ENCODE results near the gene BCL2L13. TPM values are rescaled to one million over a fixed set of nuclear protein-coding genes. Genes with fewer than 3 reads are reported as not detected.

The BCL2L13 gene
- total RNA-seq, 2 donors from 2014 or later: 64.7 to 67.9 TPM

DNA sequence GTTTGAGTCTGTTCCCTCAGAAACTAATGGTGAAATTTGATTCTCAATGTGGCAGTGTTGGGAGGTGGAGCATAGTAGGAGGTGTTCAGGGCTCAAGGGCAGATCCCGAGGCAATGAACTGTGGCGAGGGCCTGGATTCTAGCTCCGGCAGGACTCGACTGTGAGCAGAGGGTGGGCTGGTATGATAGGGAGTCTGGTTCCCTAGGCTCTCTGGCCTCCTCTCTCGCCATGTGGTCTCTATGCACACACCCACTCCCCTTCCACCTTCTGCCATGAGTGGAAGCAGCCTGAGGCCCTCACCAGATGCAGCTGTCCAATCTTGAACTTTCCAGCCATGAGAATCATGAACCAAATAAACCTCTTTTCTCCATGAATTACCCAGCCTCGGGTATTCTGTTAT is 42.3 kb upstream of the BCL2L13 start:
- Histone ChIP-seq H3K36me3 (peaks cover 3 to 34% of the 10 kb centered on the region in 2 donors), H3K27ac (no peak overlapping the region), H3K9me3 (no peaks in the 10 kb centered on the region), H3K27me3 (replicated peaks; ENCODE audit: insufficient read depth) (no peaks in the 10 kb centered on the region), H3K4me1 (replicated peaks) (peaks cover 1% of the 10 kb centered on the region), H3K4me3 (no peak overlapping the region)
- DNase-seq (ENCODE audit: low spot score): no peak
- 96% methylated on average over 6 of the region's 6 CpGs for WGBS
- TF ChIP-seq, protein P1, sequence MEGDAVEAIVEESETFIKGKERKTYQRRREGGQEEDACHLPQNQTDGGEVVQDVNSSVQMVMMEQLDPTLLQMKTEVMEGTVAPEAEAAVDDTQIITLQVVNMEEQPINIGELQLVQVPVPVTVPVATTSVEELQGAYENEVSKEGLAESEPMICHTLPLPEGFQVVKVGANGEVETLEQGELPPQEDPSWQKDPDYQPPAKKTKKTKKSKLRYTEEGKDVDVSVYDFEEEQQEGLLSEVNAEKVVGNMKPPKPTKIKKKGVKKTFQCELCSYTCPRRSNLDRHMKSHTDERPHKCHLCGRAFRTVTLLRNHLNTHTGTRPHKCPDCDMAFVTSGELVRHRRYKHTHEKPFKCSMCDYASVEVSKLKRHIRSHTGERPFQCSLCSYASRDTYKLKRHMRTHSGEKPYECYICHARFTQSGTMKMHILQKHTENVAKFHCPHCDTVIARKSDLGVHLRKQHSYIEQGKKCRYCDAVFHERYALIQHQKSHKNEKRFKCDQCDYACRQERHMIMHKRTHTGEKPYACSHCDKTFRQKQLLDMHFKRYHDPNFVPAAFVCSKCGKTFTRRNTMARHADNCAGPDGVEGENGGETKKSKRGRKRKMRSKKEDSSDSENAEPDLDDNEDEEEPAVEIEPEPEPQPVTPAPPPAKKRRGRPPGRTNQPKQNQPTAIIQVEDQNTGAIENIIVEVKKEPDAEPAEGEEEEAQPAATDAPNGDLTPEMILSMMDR (IDR thresholded peaks at IDR 0.05): no peak
- TF ChIP-seq POLR2A (IDR thresholded peaks at IDR 0.05) (no peak), POLR2AphosphoS5 (IDR thresholded peaks at IDR 0.05) (no peak)
- intact Hi-C loops (cut with DNase I): no loop called here

- WGBS: 93% methylated on average over 2 of the region's 2 CpGs
- peaks cover 3 to 24% of the 10 kb centered on the region in 2 donors for H3K36me3 ChIP-seq
- no peak for DNase-seq (ENCODE audit: low spot score)
- no peak for TF ChIP-seq POLR2AphosphoS5 (IDR thresholded peaks at IDR 0.05)
- no peak for TF ChIP-seq POLR2A (IDR thresholded peaks at IDR 0.05)
- TF ChIP-seq, protein P1 (IDR thresholded peaks at IDR 0.05): no peak
- H3K4me1 ChIP-seq (replicated peaks): peaks cover 5% of the 10 kb centered on the region
- H3K9me3 ChIP-seq: no peaks in the 10 kb centered on the region
- H3K4me3 ChIP-seq: no peak overlapping the region
- H3K27me3 ChIP-seq (replicated peaks; ENCODE audit: insufficient read depth): no peaks in the 10 kb centered on the region
- intact Hi-C loops (cut with DNase I): no loop called here
- H3K27ac ChIP-seq: no peak overlapping the region
These were observed 41.3 kb upstream of the BCL2L13 start for GRCh38 chr22:17597217-17597616.

GRCh38 chr22:17598318-17598717 is 40.2 kb upstream of the BCL2L13 start:
- Histone ChIP-seq H3K9me3 (no peaks in the 10 kb centered on the region), H3K36me3 (peaks cover 3 to 21% of the 10 kb centered on the region in 2 donors), H3K4me3 (no peak overlapping the region), H3K4me1 (replicated peaks) (peaks cover 5% of the 10 kb centered on the region), H3K27ac (no peak overlapping the region), H3K27me3 (replicated peaks; ENCODE audit: insufficient read depth) (no peaks in the 10 kb centered on the region)
- TF ChIP-seq POLR2A (IDR thresholded peaks at IDR 0.05) (no peak), POLR2AphosphoS5 (IDR thresholded peaks at IDR 0.05) (no peak)
- TF ChIP-seq, protein P1 (IDR thresholded peaks at IDR 0.05): no peak
- no peak for DNase-seq (ENCODE audit: low spot score)
- intact Hi-C loops (cut with DNase I): no loop called here
- 89% methylated on average over 4 of the region's 4 CpGs for WGBS

- no peak overlapping the region for H3K4me3 ChIP-seq
These were observed 37.5 kb upstream of the BCL2L13 start for GRCh38 chr22:17601031-17601430.

DNA sequence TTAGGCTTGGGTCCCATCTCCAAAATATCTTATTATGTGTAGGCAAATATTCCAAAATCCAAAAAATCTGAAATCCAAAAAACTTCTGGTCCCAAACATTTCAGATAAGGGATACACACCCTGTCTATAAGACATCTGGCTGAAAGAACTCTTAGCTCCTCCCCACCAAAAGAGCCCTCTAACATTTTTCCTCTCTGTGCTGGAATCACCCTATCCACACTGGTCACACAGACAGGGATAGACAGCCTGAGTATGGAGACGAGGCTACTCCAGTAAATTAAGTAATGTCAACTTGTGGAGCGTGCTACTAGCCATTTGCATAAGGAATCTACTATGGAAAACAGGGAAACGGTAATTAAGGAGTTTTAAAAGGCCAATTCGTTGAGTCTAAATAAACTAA is 34.9 kb upstream of the BCL2L13 start:
- peaks cover 5% of the 10 kb centered on the region for H3K4me1 ChIP-seq (replicated peaks)
- intact Hi-C loops (cut with DNase I): no loop called here
- H3K36me3 ChIP-seq: peaks cover 0 to 3% of the 10 kb centered on the region in 2 donors
- 84% methylated on average over 4 of the region's 4 CpGs for WGBS
- TF ChIP-seq POLR2A (IDR thresholded peaks at IDR 0.05) (no peak), POLR2AphosphoS5 (IDR thresholded peaks at IDR 0.05) (no peak)
- TF ChIP-seq, protein P1 (IDR thresholded peaks at IDR 0.05): no peak
- H3K27me3 ChIP-seq (replicated peaks; ENCODE audit: insufficient read depth): no peaks in the 10 kb centered on the region
- H3K27ac ChIP-seq: no peak overlapping the region
- no peaks in the 10 kb centered on the region for H3K9me3 ChIP-seq
- DNase-seq (ENCODE audit: low spot score): no peak
- H3K4me3 ChIP-seq: no peak overlapping the region

More at GRCh38 chr22:17601031-17601430, 37.5 kb upstream of the BCL2L13 start:
- Histone ChIP-seq H3K4me1 (replicated peaks) (peaks cover 5% of the 10 kb centered on the region), H3K27me3 (replicated peaks; ENCODE audit: insufficient read depth) (no peaks in the 10 kb centered on the region), H3K27ac (peak overlapping the region; percentile 8 to 17), H3K36me3 (peaks cover 2 to 21% of the 10 kb centered on the region in 2 donors), H3K9me3 (no peaks in the 10 kb centered on the region)
- TF ChIP-seq, protein P1 (IDR thresholded peaks at IDR 0.05): no peak
- peak; percentile 59 for TF ChIP-seq POLR2AphosphoS5 (IDR thresholded peaks at IDR 0.05)
- 18% methylated on average over 3 of the region's 3 CpGs for WGBS
- peak; percentile 21 for DNase-seq (ENCODE audit: low spot score)
- intact Hi-C loops (cut with DNase I): no loop called here
